SK-N-SH treated with all-trans-retinoic acid at 6 μM for 48 hours (cell line): ENCODE results near the gene BPTF.
"Not testable (repeated sequence)": the region's sequence is repeated elsewhere in the genome, so short reads cannot be mapped to it uniquely, and the experiment has no call there.

Experiments used
- CREB5 ChIP-seq: fragments of 250-450 bp; sonication (Bioruptor Pico); IDR thresholded peaks from 2 replicates; pipeline ENCODE4 v1.5.1; 2020; ENCODE audit warnings: low read depth, mild to moderate bottlenecking, moderate library complexity
- ISL1 ChIP-seq: fragments of 250-450 bp; sonication (Bioruptor Pico); IDR thresholded peaks from 2 replicates; pipeline ENCODE4 v2.1.2; 2022; ENCODE audit warnings: mild to moderate bottlenecking, moderate library complexity
- OSR1 ChIP-seq: fragments of 250-450 bp; sonication (Bioruptor Pico); IDR thresholded peaks from 2 replicates; pipeline ENCODE4 v1.8.0; 2022; ENCODE audit warnings: moderate library complexity, mild to moderate bottlenecking, inconsistent platforms
- POU6F1 ChIP-seq: fragments of 250-450 bp; sonication (Bioruptor Pico); IDR thresholded peaks from 2 replicates; pipeline ENCODE4 v1.8.0; 2021; ENCODE audit warnings: low read depth, mild to moderate bottlenecking, moderate library complexity, borderline replicate concordance
- RARB ChIP-seq: fragments of 250-450 bp; sonication (Bioruptor Pico); IDR thresholded peaks from 2 replicates; pipeline ENCODE4 v1.8.0; 2021; ENCODE audit warnings: mild to moderate bottlenecking, moderate library complexity
- TCF4 ChIP-seq: fragments of 250-450 bp; sonication (Bioruptor Pico); IDR thresholded peaks from 2 replicates; pipeline ENCODE4 v1.8.0; 2021; ENCODE audit warnings: mild to moderate bottlenecking, moderate library complexity, borderline replicate concordance
- ZFP30 ChIP-seq: fragments of 450-650 bp; formaldehyde crosslinking; IDR thresholded peaks from 2 replicates; pipeline ENCODE4 v1.5.0; 2022; ENCODE audit warnings: mild to moderate bottlenecking, moderate library complexity
- ZNF8 ChIP-seq: fragments of 450-650 bp; formaldehyde crosslinking; IDR thresholded peaks from 2 replicates; pipeline ENCODE4 v1.5.0; 2020; ENCODE audit warnings: mild to moderate bottlenecking, moderate library complexity

GRCh38 chr17:67848189-67848588 lies 22.9 kb downstream of the BPTF start:
- TF ChIP-seq ISL1 (CRISPR knock-in tag); OSR1; RARB (CRISPR knock-in tag); ZFP30; POU6F1 (CRISPR knock-in tag); CREB5 (CRISPR knock-in tag); TCF4 (CRISPR knock-in tag); ZNF8 (CRISPR knock-in tag): not testable (repeated sequence)
